Smooth muscle cell of the pulmonary artery (primary cell): ENCODE data around the gene KRT72. TPM values are rescaled to one million over a fixed set of nuclear protein-coding genes. Genes with fewer than 3 reads are reported as not detected.

Experiments used
- total RNA-seq: library from RNA; depleted of rRNA; stranded (reverse); fragments of >200 nt; gene quantifications from 2 replicates; pipeline ENCODE4 v1.2.3, GENCODE V29; 2014

The KRT72 gene
- not detected in 2 replicates for total RNA-seq

DNA sequence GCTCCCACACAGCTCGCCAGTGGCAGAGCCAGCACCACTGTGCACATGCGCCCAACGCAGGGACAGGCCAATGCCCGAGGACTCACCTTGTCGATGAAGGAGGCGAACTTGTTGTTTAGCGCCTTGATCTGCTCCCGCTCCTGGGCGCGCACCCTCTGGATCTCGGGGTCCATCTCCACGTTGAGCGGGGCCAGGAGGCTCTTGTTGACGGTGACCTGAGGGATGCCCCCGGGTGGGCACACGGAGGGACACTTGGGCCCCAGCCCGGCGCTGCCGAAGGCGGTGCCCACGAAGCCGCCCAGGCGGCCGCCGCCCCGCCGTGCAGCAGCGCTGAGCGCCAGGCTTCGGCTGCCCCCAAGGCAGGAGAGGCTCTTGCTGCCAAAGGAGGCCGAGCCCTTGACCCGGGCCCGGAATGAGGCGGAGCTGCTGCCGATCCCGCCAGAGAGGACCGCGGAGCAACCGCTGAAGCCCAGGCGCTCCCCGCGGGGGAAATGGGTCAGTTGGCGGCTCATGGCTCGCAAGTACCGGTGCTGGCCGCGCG is at the start of gene KRT72:
TSS of gene KRT72 (minus strand) at position 523 of the 541 bp plus-strand sequence. CDS start at position 512, 11 bp downstream.

GRCh38 chr12:52618216-52618615 is 17.0 kb upstream of the KRT72 start, which contains the start of gene KRT73:
TSS of gene KRT73 (minus strand) at chr12:52618559. CDS start at chr12:52618524, 35 bp downstream.

GRCh38 chr12:52573743-52574142 is 27.5 kb downstream of the KRT72 start, which contains the start of gene KRT74:
TSS of gene KRT74 (minus strand) at chr12:52573843. CDS start at chr12:52573777, 66 bp downstream.

DNA sequence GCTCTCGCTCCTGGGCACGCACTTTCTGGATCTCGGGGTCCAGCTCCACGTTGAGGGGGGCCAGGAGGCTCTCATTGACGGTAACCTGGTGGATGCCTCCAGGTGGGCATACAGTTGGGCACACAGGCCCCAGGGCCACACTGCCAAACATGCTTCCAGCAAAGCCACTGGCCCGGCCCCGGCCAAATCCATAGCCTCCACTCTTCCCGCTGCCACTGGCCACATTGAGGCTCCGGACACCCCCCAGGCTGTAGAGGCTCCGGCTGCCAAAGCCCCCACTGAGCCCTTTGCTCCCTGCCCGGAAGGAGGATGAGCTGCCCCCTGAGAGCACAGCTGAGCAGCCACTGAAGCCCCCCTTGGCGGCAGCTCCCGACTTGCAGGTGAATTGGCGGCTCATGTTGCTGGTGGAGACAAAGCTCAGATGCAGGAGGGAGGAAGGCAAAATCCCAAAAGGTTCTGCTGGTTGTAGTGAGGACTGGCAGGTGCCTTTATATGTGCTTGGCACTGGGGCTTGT is 48.5 kb downstream of the KRT72 start, which contains the start of gene KRT71:
TSS of gene KRT71 (minus strand) at position 465 of the 515 bp plus-strand sequence. CDS start at position 397, 68 bp downstream.

Other genes starting within 250 kb of the KRT72 start
- not detected in 2 replicates for gene KRT85, start 234.0 kb downstream of the KRT72 start, total RNA-seq
- gene KRT84, start 215.8 kb downstream of the KRT72 start, total RNA-seq = not detected in 2 replicates
- not detected in 2 replicates for gene KRT82, start 195.1 kb downstream of the KRT72 start, total RNA-seq
- gene KRT75, start 167.1 kb downstream of the KRT72 start, total RNA-seq = not detected in 2 replicates
- gene KRT6B, start 149.3 kb downstream of the KRT72 start, total RNA-seq = 0.20 and 0.33 TPM in 2 replicates
- 0.07 TPM in 1 of 2 replicates, not detected in the other for gene KRT6C, start 127.7 kb downstream of the KRT72 start, total RNA-seq
- 2.7 and 11.9 TPM in 2 replicates for gene KRT6A, start 108.2 kb downstream of the KRT72 start, total RNA-seq
- 0.52 and 1.8 TPM in 2 replicates for gene KRT5, start 81.1 kb downstream of the KRT72 start, total RNA-seq
- gene KRT71, start 48.3 kb downstream of the KRT72 start, total RNA-seq = not detected in 2 replicates
- not detected in 2 replicates for gene KRT74, start 27.6 kb downstream of the KRT72 start, total RNA-seq
- gene KRT73, start 17.1 kb upstream of the KRT72 start, total RNA-seq = not detected in 2 replicates
- gene KRT2, start 50.7 kb upstream of the KRT72 start, total RNA-seq = not detected in 2 replicates
- gene KRT1, start 78.9 kb upstream of the KRT72 start, total RNA-seq = not detected in 2 replicates
- gene KRT77, start 102.1 kb upstream of the KRT72 start, total RNA-seq = not detected in 2 replicates
- not detected in 2 replicates for gene KRT76, start 175.9 kb upstream of the KRT72 start, total RNA-seq
- gene KRT3, start 194.7 kb upstream of the KRT72 start, total RNA-seq = not detected in 2 replicates
- gene KRT4, start 212.7 kb upstream of the KRT72 start, total RNA-seq = not detected in 2 replicates
- gene KRT79, start 232.8 kb upstream of the KRT72 start, total RNA-seq = not detected in 2 replicates
- gene KRT78, start 247.5 kb upstream of the KRT72 start, total RNA-seq = not detected in 2 replicates